Fibroblast of peridontal ligament (primary cell): ENCODE data around the gene FAM120B.

ENCODE experiments used
- DNase-seq: peaks from one replicate; pipeline ENCODE4 v3.0.0-alpha.2; 2010; ENCODE audit errors: extremely low read depth

FAM120B gene

GRCh38 chr6:170272341-170273065 is 34.1 kb upstream of the FAM120B start:
- DNase-seq = no peak

DNA sequence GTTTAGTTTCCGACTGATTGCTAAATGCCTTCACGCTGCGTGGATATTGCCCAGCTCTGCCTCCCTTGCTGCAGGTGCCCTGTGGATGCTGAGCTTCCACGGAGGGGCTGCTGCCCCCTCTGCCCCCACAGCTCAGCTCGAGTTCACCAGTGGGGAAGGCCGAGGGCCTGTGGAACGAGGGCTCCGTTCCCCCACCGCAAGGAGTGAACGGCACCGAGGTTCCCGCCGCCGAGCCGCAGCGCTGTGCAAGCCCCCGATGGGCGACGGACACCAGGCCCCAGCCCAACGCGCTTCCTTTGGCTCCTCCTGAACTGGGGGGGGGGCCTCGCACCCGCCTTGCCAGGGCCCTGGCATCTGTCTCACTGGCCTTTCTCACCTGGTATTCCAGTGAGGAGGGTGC is 33.4 kb upstream of the FAM120B start:
- no peak for DNase-seq

- DNase-seq = no peak
These were observed 32.9 kb upstream of the FAM120B start for GRCh38 chr6:170273681-170274080.

DNA sequence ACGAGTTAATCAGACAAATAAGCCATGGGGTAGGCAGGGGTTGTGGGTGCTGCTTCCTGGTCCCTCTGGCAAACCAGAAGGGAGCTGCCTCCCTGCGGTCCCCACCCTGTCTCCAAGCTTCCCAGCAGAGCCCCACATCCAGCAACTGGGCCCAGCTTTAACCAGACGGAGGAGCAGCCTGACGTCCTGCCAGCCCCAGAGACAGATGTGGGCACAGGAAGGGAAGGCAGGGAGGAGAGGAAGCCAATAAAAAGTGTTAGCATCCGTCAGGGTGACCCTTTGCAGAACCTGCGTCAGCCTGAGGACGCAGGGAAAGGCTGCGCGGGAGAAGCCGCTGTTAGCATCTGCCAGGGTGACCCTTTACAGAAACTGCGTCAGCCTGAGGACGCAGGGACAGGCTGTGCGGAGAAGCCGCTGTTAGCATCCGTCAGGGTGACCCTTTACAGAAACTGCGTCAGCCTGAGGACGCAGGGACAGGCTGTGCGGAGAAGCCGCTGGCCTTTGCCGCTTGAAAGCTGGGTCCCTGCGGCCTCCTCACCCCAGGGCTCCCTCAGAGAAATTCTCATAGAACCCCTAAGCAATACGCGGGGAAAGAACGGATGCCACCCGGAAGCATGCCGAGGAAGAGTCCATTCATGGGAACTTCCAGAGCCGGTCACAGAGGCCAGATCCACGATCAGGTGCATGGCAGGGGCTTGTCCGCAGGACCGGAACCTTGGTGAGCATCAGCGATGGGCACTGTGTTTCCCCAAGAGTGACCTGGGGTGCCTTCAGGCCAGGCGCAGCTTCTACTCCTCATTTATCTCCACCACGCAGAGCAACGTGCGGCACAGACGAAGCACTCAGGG is 31.6 kb upstream of the FAM120B start:
- no peak for DNase-seq

- DNase-seq = peak; percentile 32
These were observed 30.0 kb upstream of the FAM120B start for GRCh38 chr6:170276369-170277057.

- DNase-seq = no peak
These were observed 28.4 kb upstream of the FAM120B start for GRCh38 chr6:170277893-170278742.

DNA sequence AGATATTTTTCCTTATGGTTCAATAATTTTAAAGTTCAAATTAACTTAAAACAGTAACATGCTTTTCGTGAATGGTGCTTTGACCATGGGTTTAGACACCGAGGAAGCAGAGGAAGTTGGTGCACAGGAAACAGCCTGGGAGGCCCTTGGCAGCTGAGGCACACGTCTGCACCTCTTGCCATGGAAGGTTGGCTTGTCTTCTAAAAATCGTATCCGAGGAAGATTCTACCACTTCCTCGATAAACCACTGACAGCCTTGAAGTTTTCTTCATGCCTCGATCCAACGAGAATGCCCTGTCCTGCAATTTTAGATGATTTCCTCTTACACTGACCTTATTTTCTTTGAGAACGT is 27.8 kb upstream of the FAM120B start:
- no peak for DNase-seq

- no peak for DNase-seq
These were observed 27.1 kb upstream of the FAM120B start for GRCh38 chr6:170279426-170279825.

- DNase-seq = no peak
These were observed 26.4 kb upstream of the FAM120B start for GRCh38 chr6:170279977-170280688.

GRCh38 chr6:170280689-170281045 is 25.9 kb upstream of the FAM120B start:
- DNase-seq = no peak

DNA sequence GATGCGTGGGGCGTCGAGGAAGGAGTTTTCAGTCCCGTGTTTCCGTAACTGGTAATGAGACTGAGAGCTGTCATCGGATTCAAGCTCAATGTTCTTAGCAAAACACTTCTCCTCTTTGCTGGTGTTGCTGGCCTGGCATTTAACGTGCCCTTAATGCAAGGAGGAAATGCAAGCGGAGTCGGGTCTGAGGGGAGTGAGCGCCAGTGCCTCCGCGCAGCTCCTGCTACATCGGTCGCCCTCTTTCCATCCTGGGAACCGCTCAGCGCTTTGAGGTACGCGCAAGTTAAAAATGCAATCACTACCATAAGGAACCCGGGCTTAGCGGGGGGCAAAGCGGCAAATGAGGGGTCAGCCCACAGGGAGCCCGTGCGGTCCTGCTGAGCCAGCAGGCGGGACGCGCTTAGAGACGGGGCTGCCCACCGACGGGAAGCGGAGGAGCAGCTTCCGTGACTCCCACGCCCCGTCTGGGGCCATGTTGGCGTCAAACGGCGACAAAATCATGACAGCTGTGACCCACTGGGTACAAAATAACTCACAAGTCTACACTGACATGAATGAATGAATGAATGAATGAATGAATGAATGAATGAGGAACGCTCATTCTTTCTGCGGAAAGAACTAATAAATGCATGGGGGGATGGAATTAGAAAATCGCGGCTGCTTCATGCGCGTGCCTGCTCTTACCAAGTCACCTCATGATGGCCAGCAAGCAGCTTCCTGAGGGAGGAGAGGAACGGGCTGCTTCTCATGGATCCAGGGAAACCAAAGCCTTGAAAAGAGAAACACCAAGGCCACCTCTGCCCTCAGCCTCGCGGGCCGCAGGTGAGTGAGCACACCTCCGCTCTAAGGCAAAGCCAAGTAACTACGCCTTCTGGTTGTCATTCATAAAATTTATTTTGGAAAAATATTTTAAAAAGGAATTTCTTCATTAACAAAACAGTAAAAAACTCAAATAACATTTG is 24.9 kb upstream of the FAM120B start:
- DNase-seq = no peak

DNA sequence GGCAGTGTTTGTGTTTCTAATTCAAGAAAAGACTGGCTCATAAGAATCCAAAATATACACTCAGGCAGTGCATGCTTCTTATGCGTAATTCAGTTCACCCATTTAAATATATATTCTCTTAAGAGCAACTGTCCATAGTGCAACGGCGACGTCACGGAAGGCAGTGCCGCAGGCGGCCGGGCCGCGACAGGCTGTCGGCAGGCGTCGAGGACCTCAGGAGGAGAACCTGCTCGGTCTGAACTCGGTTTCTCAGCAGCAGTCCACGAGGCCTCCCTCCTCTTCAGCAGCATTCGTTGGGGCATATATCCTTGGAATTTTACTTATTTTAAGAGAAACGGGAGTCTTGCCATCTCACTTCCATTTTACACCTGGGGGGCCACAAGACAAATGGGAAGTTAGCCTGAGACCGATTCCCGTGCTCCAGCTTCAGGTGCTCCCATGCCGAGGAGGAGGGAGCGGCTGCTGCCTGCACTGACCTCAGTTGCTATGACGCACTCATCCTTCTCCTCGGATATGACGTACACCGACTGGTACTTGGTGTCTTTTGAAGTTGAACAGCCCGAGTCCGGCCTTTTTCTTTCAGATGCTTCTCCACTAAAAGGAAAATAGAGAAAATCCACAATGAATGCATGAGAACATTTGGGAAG is 23.9 kb upstream of the FAM120B start:
- no peak for DNase-seq

DNA sequence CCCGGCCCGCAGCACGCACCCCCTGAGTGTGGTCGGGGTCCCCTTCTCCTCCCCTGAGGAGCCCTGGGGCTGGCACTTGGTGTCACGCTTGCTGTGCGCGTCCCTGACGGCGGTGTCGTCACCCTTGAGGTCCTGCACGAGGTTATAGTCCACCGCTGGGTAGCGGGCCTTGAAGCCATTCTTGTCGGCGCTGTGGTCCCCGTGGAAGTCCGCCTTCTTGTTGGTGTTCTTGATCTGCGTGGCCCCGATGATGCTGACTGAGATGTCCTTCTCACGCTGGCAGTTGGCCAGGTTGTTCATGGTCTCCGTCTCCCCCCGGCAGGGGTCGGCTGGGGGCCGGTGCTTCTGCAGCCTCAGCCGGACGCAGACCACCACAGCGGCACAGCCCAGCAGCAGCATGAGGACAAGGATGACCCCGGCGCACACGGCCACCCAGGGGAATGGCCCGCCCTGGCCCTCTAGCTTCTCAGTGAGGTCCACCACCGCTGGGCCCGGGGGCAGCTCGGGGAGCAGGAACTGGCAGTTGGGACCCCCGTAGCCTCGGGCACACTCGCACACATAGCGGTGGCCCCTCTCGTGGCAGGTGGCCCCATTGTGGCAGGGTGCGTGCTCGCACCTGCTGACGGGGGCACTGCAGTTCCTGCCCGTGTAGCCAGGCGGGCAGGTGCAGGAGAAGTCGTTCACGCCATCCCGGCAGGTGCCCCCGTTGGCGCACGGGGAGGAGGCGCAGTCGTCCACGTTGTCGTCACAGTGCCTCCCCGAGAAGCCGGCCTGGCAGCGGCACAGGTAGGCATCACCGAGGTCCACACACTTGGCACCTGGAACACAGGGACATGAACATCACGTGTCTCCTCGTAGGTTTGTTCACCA is 23.1 kb upstream of the FAM120B start:
- no peak for DNase-seq

- DNase-seq = no peak
These were observed 22.3 kb upstream of the FAM120B start for GRCh38 chr6:170284126-170284773.

DNA sequence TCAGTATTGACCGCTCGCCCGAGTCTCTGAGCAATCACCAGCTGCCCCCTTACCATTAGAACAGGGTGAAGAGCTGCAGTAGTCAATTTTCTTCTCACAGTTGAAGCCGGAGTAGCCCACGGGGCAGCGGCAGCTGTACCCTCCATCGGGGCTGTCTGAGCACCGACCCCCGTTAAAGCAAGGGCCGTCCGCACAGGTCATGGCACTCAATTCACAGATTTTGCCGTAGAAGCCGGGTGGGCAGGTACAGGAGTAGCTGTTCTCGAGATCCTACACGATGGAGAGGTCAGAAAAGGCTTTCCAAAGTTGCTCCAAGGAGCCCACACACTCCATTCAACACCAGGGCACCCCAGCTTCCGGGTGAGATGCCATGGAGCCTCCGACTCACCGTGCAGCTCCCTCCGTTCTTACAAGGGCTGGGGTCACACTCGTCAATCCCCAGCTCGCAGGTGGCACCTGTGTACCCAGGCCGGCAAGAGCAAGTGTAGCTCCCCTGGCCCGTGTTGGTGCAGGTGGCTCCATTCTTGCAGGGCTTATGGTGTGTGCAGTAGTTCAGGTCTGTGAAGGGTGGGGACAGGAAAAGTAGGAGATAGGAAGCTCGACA is 21.6 kb upstream of the FAM120B start:
- no peak for DNase-seq

DNA sequence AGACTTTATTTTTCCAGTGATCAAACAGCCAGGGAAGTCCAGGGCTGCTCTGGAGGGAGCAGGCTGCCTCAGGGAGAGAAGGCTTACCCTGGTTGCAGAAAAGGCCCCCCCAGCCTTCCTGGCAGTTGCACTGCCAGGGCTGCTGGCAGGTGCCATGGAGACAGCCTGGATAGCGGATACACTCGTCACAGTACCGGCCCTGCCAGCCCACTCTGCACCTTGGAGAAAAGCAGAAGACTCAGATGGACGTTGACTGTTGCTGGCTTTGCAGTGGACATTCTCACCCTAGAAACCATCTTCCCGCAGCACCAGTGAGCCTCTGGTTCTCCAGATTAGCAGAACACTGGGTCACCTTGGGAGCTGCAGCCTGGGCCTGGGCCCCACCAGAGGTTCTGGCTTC is 21.1 kb upstream of the FAM120B start:
- DNase-seq = no peak

DNA sequence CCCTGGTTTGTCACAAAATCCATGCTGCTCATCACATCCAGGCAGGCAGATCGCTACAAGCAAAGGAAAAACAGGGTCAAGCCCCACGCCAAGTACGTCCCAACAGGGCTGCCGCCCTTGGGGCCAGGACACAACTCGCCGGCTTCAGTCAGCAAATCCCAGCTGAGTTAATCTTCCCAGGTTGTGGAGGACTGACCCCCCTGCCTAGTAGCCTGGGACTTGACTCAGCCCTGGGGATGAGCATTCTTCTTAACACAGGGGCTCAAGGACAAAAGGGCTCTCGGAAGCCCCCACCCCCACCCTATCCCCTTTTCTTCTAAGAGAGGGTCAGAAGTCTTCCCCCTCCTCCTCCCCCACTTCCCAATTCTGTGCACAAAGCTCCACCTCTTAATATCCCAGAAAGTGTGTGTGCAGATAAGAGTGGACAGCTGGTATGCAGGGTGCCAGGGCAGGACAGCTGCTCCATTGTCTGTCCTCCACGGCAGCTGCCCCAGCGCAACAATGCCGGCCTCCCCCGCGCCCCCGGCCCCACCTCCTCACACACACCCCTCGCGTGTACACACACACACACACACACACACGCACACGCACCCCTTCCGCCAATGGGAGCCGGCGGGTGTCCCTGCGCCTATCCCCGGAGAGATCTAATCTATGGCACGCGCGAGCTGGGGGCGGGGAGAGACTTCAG is 20.2 kb upstream of the FAM120B start:
- DNase-seq = no peak
